GM19395 (cell line): ENCODE data around the gene ARHGEF39.
"Not testable (repeated sequence)": the region's sequence is repeated elsewhere in the genome, so short reads cannot be mapped to it uniquely, and the experiment has no call there.

Experiments used
- ATAC-seq: cut with Tn5 transposase; IDR thresholded peaks from one replicate; pipeline ENCODE4 v1.9.1; 2021; ENCODE audit warnings: mild to moderate bottlenecking, moderate library complexity; ENCODE audit not compliant: unreplicated experiment

ARHGEF39 gene

DNA sequence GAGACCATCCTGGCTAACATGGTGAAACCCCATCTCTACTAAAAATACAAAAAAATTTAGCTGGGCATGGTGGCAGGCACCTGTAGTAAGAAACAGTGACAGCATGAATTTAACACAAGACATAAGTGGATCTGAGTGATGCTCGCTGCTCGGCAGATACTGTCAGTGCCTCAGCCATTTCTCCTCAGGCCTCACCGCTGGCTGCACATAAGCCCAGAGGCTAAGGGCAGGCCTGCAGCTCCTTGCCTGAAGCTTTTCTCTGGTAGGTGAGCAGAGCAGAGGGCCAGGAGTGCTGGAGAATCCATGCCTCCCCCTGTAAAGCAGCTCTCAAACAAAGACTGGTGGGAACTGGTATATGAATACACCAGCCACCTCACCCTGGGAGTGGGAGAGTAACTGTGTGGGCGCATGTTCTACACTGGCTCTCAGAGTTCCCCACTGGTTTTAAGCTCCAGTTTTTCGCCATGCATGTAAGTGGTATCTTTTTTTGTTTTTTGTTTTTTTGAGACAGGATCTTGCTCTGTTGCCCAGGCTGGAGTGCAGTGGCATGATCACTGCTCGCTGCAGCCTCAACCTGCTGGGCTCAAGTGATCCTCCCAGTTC, 36.5 kb downstream of the ARHGEF39 start:
- ATAC-seq = no peak

DNA sequence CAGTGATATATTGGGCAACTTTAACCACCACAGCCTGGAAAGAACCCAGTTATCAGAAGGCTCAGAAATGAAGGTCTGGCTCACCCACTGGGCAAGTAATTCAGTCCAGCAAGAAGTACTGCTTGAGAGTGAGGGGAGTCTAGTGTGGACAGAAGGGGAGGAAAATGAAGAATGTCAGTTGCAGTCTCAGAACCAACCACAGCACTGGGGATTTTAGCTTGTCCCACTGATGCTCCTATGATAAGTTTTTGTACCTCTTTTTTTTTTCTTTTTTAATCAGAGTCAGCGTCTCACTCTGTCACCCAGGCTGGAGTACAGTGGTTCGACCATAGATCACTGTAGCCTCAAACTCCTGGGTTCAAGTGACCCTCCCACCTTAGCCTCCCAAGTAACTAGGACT, 37.4 kb downstream of the ARHGEF39 start:
- ATAC-seq = no peak

DNA sequence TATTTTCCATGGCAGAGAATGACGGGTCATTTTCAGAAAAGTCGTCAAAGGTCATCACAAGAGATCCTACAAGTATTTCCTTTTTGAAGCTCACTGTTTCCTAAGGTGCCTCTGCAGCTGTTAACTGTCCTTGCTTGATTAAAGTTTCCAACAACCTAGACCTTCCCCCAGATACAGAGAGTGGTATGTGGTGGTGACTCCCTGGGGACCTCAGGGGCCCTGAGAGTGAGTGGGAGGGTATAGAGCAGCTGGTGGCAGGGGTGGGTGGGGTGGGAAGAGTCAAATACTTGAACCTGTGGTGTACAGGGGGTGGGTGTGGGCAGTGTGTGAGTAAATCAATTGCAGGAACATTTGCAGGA, 45.2 kb downstream of the ARHGEF39 start:
- peak; percentile 51 for ATAC-seq

GRCh38 chr9:35618854-35619799, 45.9 kb downstream of the ARHGEF39 start:
- ATAC-seq = peak; percentile 54

DNA sequence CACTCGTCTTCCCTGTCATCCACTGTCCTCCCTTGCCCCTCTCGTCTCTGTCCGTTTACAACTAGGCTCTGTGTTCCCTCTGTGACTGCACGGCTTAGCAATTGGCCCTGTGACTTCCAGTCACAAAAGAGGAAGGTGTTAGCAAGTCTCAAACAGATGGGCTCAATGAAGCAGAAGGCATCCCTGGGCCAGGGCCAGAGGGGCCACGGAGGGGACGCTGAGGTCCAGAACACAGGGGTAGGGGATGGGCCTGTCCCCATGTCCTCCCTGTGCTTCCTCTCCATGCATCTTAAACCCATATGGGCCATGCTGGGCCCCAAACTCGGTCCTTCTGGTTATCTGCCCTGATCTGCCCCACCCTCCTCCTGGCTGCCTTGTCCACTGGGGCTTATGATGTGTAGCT, 46.7 kb downstream of the ARHGEF39 start, which contains the start of gene CD72:
Gene CD72, minus strand, starts transcription at position 89 of the 403 bp plus-strand sequence. CDS start 110 bp downstream, outside the sequence.
- no peak for ATAC-seq

DNA sequence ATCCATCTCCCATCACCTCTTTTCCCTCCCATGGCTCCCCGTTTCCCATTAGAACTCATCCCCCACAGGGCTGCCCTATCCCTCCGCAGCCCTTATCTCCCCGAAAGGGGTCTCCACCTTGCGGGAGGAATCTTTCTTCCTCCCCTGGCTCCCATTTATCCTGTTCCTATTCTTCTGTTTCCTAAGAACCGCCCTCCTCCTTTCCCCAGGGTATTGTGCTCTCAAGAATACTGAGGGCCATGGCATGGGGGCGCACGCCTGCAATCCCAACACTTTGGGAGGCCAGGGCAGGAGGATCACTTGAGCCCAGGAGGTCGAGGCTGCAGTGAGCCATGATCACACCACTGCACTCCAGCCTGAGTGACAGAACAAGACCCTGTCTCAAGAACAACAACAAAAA, 47.4 kb downstream of the ARHGEF39 start:
- ATAC-seq = no peak

- ATAC-seq = peak; percentile 43
These were observed 48.1 kb downstream of the ARHGEF39 start for GRCh38 chr9:35616681-35617459.

- no peak for ATAC-seq
These were observed 48.9 kb downstream of the ARHGEF39 start for GRCh38 chr9:35615981-35616680.

GRCh38 chr9:35612843-35613242, 52.2 kb downstream of the ARHGEF39 start:
- ATAC-seq = no peak

- ATAC-seq = not testable (repeated sequence)
These were observed 52.9 kb downstream of the ARHGEF39 start for GRCh38 chr9:35612066-35612465.

GRCh38 chr9:35611230-35611797, 53.7 kb downstream of the ARHGEF39 start:
- ATAC-seq = peak; percentile 54

DNA sequence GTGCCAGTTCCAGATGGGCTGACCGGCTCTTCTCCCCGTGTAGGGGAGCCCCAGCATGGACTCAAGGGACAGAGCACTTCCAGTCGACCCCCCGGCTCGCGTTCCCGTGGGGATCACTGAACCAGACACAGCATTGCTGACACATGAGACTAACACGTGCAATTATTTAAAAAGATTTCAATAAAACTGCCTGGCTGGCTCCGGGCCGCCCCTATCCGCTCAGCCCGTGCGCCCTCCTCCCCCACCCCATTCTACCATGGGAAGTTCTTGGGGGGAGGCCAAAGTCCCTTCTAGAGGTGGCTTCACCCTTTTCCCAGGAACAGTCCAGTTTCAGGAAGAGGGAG, 55.2 kb downstream of the ARHGEF39 start:
- ATAC-seq = no peak
